HEK293 (cell line): ENCODE measurements around the gene APBB2.

ENCODE experiments used
- BCL11B ChIP-seq: fragments of 450-650 bp; formaldehyde crosslinking; IDR thresholded peaks from 2 replicates; pipeline ENCODE4 v1.5.1; 2016; ENCODE audit warnings: low read depth, missing biosample characterization, missing genetic modification characterization
- ZBTB20 ChIP-seq: fragments of 450-650 bp; formaldehyde crosslinking; IDR thresholded peaks from 2 replicates; pipeline ENCODE4 v1.5.1; 2016; ENCODE audit warnings: missing biosample characterization, missing genetic modification characterization
- ZNF121 ChIP-seq: fragments of 450-650 bp; formaldehyde crosslinking; IDR thresholded peaks from 2 replicates; pipeline ENCODE4 v1.5.1; 2016; ENCODE audit warnings: missing biosample characterization, missing genetic modification characterization
- ZNF214 ChIP-seq: fragments of 450-650 bp; formaldehyde crosslinking; IDR thresholded peaks from 2 replicates; pipeline ENCODE4 v1.5.1; 2017; ENCODE audit warnings: missing biosample characterization, mild to moderate bottlenecking, missing genetic modification characterization, borderline replicate concordance
- ZNF658 ChIP-seq: fragments of 450-650 bp; formaldehyde crosslinking; IDR thresholded peaks from 2 replicates; pipeline ENCODE4; 2016; ENCODE audit warnings: missing biosample characterization, missing genetic modification characterization
- ZNF670 ChIP-seq: fragments of 450-650 bp; formaldehyde crosslinking; IDR thresholded peaks from 2 replicates; pipeline ENCODE4 v1.5.1; 2016; ENCODE audit warnings: missing biosample characterization, missing genetic modification characterization, low read depth
- ZXDB ChIP-seq: fragments of 450-650 bp; formaldehyde crosslinking; IDR thresholded peaks from 2 replicates; pipeline ENCODE4 v1.5.1; 2016; ENCODE audit warnings: missing biosample characterization, missing genetic modification characterization
- TF ChIP-seq, protein P1 (sequence below): fragments of 450-650 bp; formaldehyde crosslinking; IDR thresholded peaks from 2 replicates; pipeline ENCODE4 v1.5.1; 2016; ENCODE audit warnings: missing biosample characterization, missing genetic modification characterization
- TF ChIP-seq, protein P2 (sequence below): fragments of 450-650 bp; formaldehyde crosslinking; IDR thresholded peaks from 2 replicates; pipeline ENCODE4 v1.5.1; 2016; ENCODE audit warnings: missing biosample characterization, missing genetic modification characterization
- TF ChIP-seq, protein P3 (sequence below): fragments of 450-650 bp; formaldehyde crosslinking; IDR thresholded peaks from 2 replicates; pipeline ENCODE4 v1.5.1; 2016; ENCODE audit warnings: missing biosample characterization, missing genetic modification characterization

DNA sequence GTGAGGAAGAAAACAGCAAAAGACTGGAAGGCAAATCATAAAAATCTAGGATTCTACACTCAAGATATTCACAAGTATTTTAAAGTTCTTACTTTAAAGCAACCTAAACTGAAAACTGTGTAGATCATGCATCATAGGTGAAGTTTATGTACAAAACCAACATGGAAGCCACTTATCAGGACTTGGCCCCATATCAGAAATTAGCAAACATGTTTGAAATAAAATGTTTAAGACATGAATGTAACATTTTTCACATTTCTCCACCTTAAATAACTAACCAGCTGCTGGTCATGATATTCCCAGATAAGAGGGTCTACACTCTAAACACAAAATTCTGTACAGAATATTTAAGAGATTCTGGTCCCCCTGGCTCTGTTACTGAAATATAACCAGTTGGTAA lies 38.5 kb downstream of the APBB2 start:
- no peak for TF ChIP-seq ZNF121 (tag by site-specific recombination)
- TF ChIP-seq ZBTB20 (tag by site-specific recombination) = no peak
- no peak for TF ChIP-seq ZXDB (tag by site-specific recombination)
- TF ChIP-seq, protein P1, sequence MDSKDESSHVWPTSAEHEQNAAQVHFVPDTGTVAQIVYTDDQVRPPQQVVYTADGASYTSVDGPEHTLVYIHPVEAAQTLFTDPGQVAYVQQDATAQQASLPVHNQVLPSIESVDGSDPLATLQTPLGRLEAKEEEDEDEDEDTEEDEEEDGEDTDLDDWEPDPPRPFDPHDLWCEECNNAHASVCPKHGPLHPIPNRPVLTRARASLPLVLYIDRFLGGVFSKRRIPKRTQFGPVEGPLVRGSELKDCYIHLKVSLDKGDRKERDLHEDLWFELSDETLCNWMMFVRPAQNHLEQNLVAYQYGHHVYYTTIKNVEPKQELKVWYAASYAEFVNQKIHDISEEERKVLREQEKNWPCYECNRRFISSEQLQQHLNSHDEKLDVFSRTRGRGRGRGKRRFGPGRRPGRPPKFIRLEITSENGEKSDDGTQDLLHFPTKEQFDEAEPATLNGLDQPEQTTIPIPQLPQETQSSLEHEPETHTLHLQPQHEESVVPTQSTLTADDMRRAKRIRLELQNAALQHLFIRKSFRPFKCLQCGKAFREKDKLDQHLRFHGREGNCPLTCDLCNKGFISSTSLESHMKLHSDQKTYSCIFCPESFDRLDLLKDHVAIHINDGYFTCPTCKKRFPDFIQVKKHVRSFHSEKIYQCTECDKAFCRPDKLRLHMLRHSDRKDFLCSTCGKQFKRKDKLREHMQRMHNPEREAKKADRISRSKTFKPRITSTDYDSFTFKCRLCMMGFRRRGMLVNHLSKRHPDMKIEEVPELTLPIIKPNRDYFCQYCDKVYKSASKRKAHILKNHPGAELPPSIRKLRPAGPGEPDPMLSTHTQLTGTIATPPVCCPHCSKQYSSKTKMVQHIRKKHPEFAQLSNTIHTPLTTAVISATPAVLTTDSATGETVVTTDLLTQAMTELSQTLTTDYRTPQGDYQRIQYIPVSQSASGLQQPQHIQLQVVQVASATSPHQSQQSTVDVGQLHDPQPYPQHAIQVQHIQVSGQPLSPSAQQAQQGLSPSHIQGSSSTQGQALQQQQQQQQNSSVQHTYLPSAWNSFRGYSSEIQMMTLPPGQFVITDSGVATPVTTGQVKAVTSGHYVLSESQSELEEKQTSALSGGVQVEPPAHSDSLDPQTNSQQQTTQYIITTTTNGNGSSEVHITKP (tag by site-specific recombination) = no peak
- TF ChIP-seq ZNF214 (tag by site-specific recombination) = no peak
- no peak for TF ChIP-seq ZNF670
- no peak for TF ChIP-seq ZNF658
- TF ChIP-seq, protein P2, sequence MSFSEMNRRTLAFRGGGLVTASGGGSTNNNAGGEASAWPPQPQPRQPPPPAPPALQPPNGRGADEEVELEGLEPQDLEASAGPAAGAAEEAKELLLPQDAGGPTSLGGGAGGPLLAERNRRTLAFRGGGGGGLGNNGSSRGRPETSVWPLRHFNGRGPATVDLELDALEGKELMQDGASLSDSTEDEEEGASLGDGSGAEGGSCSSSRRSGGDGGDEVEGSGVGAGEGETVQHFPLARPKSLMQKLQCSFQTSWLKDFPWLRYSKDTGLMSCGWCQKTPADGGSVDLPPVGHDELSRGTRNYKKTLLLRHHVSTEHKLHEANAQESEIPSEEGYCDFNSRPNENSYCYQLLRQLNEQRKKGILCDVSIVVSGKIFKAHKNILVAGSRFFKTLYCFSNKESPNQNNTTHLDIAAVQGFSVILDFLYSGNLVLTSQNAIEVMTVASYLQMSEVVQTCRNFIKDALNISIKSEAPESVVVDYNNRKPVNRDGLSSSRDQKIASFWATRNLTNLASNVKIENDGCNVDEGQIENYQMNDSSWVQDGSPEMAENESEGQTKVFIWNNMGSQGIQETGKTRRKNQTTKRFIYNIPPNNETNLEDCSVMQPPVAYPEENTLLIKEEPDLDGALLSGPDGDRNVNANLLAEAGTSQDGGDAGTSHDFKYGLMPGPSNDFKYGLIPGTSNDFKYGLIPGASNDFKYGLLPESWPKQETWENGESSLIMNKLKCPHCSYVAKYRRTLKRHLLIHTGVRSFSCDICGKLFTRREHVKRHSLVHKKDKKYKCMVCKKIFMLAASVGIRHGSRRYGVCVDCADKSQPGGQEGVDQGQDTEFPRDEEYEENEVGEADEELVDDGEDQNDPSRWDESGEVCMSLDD (tag by site-specific recombination) = no peak
- TF ChIP-seq BCL11B (tag by site-specific recombination) = no peak
- TF ChIP-seq, protein P3, sequence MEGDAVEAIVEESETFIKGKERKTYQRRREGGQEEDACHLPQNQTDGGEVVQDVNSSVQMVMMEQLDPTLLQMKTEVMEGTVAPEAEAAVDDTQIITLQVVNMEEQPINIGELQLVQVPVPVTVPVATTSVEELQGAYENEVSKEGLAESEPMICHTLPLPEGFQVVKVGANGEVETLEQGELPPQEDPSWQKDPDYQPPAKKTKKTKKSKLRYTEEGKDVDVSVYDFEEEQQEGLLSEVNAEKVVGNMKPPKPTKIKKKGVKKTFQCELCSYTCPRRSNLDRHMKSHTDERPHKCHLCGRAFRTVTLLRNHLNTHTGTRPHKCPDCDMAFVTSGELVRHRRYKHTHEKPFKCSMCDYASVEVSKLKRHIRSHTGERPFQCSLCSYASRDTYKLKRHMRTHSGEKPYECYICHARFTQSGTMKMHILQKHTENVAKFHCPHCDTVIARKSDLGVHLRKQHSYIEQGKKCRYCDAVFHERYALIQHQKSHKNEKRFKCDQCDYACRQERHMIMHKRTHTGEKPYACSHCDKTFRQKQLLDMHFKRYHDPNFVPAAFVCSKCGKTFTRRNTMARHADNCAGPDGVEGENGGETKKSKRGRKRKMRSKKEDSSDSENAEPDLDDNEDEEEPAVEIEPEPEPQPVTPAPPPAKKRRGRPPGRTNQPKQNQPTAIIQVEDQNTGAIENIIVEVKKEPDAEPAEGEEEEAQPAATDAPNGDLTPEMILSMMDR (tag by site-specific recombination) = no peak
